ENCODE measurements around the gene KRTAP10-4.

The KRTAP10-4 gene

GRCh38 chr21:44537930-44538911 is 35.3 kb upstream of the KRTAP10-4 start:
- H3K27ac ChIP-seq (ENCODE audit: low read depth in 2 of 2, low read length in 2 of 2): no peak overlapping the region
- no peaks in the 10 kb centered on the region for H3K36me3 ChIP-seq (ENCODE audit: control insufficient read depth in 2 of 2, insufficient read depth in 2 of 2, low read length in 2 of 2)
- no peaks in the 10 kb centered on the region for H3K4me1 ChIP-seq (ENCODE audit: control insufficient read depth in 2 of 2, insufficient read depth in 2 of 2, low read length in 2 of 2)
- no peak overlapping the region for H3K9ac ChIP-seq (ENCODE audit: low read depth in 1 of 2, low read length in 2 of 2)
- no peaks in the 10 kb centered on the region for H3K27me3 ChIP-seq (ENCODE audit: control insufficient read depth in 2 of 2, insufficient read depth in 2 of 2, low read length in 2 of 2)
- no peaks in the 10 kb centered on the region for H3K9me3 ChIP-seq (ENCODE audit: control insufficient read depth in 2 of 2, low read length in 2 of 2)
- H3K4me3 ChIP-seq (ENCODE audit: low read length in 2 of 2): no peak overlapping the region

GRCh38 chr21:44539046-44539445 is 34.5 kb upstream of the KRTAP10-4 start:
- H3K9me3 ChIP-seq (ENCODE audit: control insufficient read depth in 2 of 2, low read length in 2 of 2): no peaks in the 10 kb centered on the region
- no peak overlapping the region for H3K27ac ChIP-seq (ENCODE audit: low read depth in 2 of 2, low read length in 2 of 2)
- no peaks in the 10 kb centered on the region for H3K27me3 ChIP-seq (ENCODE audit: control insufficient read depth in 2 of 2, insufficient read depth in 2 of 2, low read length in 2 of 2)
- H3K4me1 ChIP-seq (ENCODE audit: control insufficient read depth in 2 of 2, insufficient read depth in 2 of 2, low read length in 2 of 2): no peaks in the 10 kb centered on the region
- H3K9ac ChIP-seq (ENCODE audit: low read depth in 1 of 2, low read length in 2 of 2): no peak overlapping the region
- H3K4me3 ChIP-seq (ENCODE audit: low read length in 2 of 2): no peak overlapping the region
- H3K36me3 ChIP-seq (ENCODE audit: control insufficient read depth in 2 of 2, insufficient read depth in 2 of 2, low read length in 2 of 2): no peaks in the 10 kb centered on the region

GRCh38 chr21:44539991-44540666 is 33.4 kb upstream of the KRTAP10-4 start, which contains the start of gene KRTAP10-1:
KRTAP10-1 (minus strand) TSS chr21:44540195; CDS start chr21:44540150, 45 bp downstream.
- Histone ChIP-seq H3K4me1 (ENCODE audit: control insufficient read depth in 2 of 2, insufficient read depth in 2 of 2, low read length in 2 of 2) (no peaks in the 10 kb centered on the region), H3K27ac (ENCODE audit: low read depth in 2 of 2, low read length in 2 of 2) (no peak within 1 kb of the TSS), H3K36me3 (ENCODE audit: control insufficient read depth in 2 of 2, insufficient read depth in 2 of 2, low read length in 2 of 2) (no peaks in the 10 kb centered on the region), H3K27me3 (ENCODE audit: control insufficient read depth in 2 of 2, insufficient read depth in 2 of 2, low read length in 2 of 2) (no peaks in the 10 kb centered on the region), H3K9ac (ENCODE audit: low read depth in 1 of 2, low read length in 2 of 2) (no peak within 1 kb of the TSS), H3K4me3 (ENCODE audit: low read length in 2 of 2) (no peak within 1 kb of the TSS), H3K9me3 (ENCODE audit: control insufficient read depth in 2 of 2, low read length in 2 of 2) (no peaks in the 10 kb centered on the region)

- Histone ChIP-seq H3K36me3 (ENCODE audit: control insufficient read depth in 2 of 2, insufficient read depth in 2 of 2, low read length in 2 of 2) (no peaks in the 10 kb centered on the region), H3K4me3 (ENCODE audit: low read length in 2 of 2) (no peak overlapping the region), H3K27ac (ENCODE audit: low read depth in 2 of 2, low read length in 2 of 2) (no peak overlapping the region), H3K27me3 (ENCODE audit: control insufficient read depth in 2 of 2, insufficient read depth in 2 of 2, low read length in 2 of 2) (no peaks in the 10 kb centered on the region), H3K9ac (ENCODE audit: low read depth in 1 of 2, low read length in 2 of 2) (no peak overlapping the region), H3K9me3 (ENCODE audit: control insufficient read depth in 2 of 2, low read length in 2 of 2) (no peaks in the 10 kb centered on the region), H3K4me1 (ENCODE audit: control insufficient read depth in 2 of 2, insufficient read depth in 2 of 2, low read length in 2 of 2) (no peaks in the 10 kb centered on the region)
Measured at GRCh38 chr21:44540741-44541288, 32.7 kb upstream of the KRTAP10-4 start.

- no peak overlapping the region for H3K4me3 ChIP-seq (ENCODE audit: low read length in 2 of 2)
- no peak overlapping the region for H3K27ac ChIP-seq (ENCODE audit: low read depth in 2 of 2, low read length in 2 of 2)
- H3K27me3 ChIP-seq (ENCODE audit: control insufficient read depth in 2 of 2, insufficient read depth in 2 of 2, low read length in 2 of 2): no peaks in the 10 kb centered on the region
- no peaks in the 10 kb centered on the region for H3K9me3 ChIP-seq (ENCODE audit: control insufficient read depth in 2 of 2, low read length in 2 of 2)
- no peak overlapping the region for H3K9ac ChIP-seq (ENCODE audit: low read depth in 1 of 2, low read length in 2 of 2)
- H3K36me3 ChIP-seq (ENCODE audit: control insufficient read depth in 2 of 2, insufficient read depth in 2 of 2, low read length in 2 of 2): no peaks in the 10 kb centered on the region
- H3K4me1 ChIP-seq (ENCODE audit: control insufficient read depth in 2 of 2, insufficient read depth in 2 of 2, low read length in 2 of 2): no peaks in the 10 kb centered on the region
Measured at GRCh38 chr21:44542716-44543115, 30.8 kb upstream of the KRTAP10-4 start.

GRCh38 chr21:44544566-44544965 is 29.0 kb upstream of the KRTAP10-4 start:
- H3K4me1 ChIP-seq (ENCODE audit: control insufficient read depth in 2 of 2, insufficient read depth in 2 of 2, low read length in 2 of 2): no peaks in the 10 kb centered on the region
- no peaks in the 10 kb centered on the region for H3K9me3 ChIP-seq (ENCODE audit: control insufficient read depth in 2 of 2, low read length in 2 of 2)
- H3K9ac ChIP-seq (ENCODE audit: low read depth in 1 of 2, low read length in 2 of 2): no peak overlapping the region
- H3K4me3 ChIP-seq (ENCODE audit: low read length in 2 of 2): no peak overlapping the region
- H3K27ac ChIP-seq (ENCODE audit: low read depth in 2 of 2, low read length in 2 of 2): no peak overlapping the region
- no peaks in the 10 kb centered on the region for H3K36me3 ChIP-seq (ENCODE audit: control insufficient read depth in 2 of 2, insufficient read depth in 2 of 2, low read length in 2 of 2)
- H3K27me3 ChIP-seq (ENCODE audit: control insufficient read depth in 2 of 2, insufficient read depth in 2 of 2, low read length in 2 of 2): no peaks in the 10 kb centered on the region

- no peak overlapping the region for H3K4me3 ChIP-seq (ENCODE audit: low read length in 2 of 2)
- H3K4me1 ChIP-seq (ENCODE audit: control insufficient read depth in 2 of 2, insufficient read depth in 2 of 2, low read length in 2 of 2): no peaks in the 10 kb centered on the region
- no peak overlapping the region for H3K9ac ChIP-seq (ENCODE audit: low read depth in 1 of 2, low read length in 2 of 2)
- no peaks in the 10 kb centered on the region for H3K9me3 ChIP-seq (ENCODE audit: control insufficient read depth in 2 of 2, low read length in 2 of 2)
- H3K27me3 ChIP-seq (ENCODE audit: control insufficient read depth in 2 of 2, insufficient read depth in 2 of 2, low read length in 2 of 2): no peaks in the 10 kb centered on the region
- H3K27ac ChIP-seq (ENCODE audit: low read depth in 2 of 2, low read length in 2 of 2): no peak overlapping the region
- no peaks in the 10 kb centered on the region for H3K36me3 ChIP-seq (ENCODE audit: control insufficient read depth in 2 of 2, insufficient read depth in 2 of 2, low read length in 2 of 2)
Measured at GRCh38 chr21:44547656-44548331, 25.7 kb upstream of the KRTAP10-4 start.

- Histone ChIP-seq H3K4me1 (ENCODE audit: control insufficient read depth in 2 of 2, insufficient read depth in 2 of 2, low read length in 2 of 2) (no peaks in the 10 kb centered on the region), H3K27me3 (ENCODE audit: control insufficient read depth in 2 of 2, insufficient read depth in 2 of 2, low read length in 2 of 2) (no peaks in the 10 kb centered on the region), H3K27ac (ENCODE audit: low read depth in 2 of 2, low read length in 2 of 2) (no peak overlapping the region), H3K36me3 (ENCODE audit: control insufficient read depth in 2 of 2, insufficient read depth in 2 of 2, low read length in 2 of 2) (no peaks in the 10 kb centered on the region), H3K4me3 (ENCODE audit: low read length in 2 of 2) (no peak overlapping the region), H3K9ac (ENCODE audit: low read depth in 1 of 2, low read length in 2 of 2) (no peak overlapping the region), H3K9me3 (ENCODE audit: control insufficient read depth in 2 of 2, low read length in 2 of 2) (no peaks in the 10 kb centered on the region)
Measured at GRCh38 chr21:44548381-44548780, 25.1 kb upstream of the KRTAP10-4 start.

GRCh38 chr21:44548922-44549321 is 24.6 kb upstream of the KRTAP10-4 start:
- Histone ChIP-seq H3K4me3 (ENCODE audit: low read length in 2 of 2) (no peak overlapping the region), H3K4me1 (ENCODE audit: control insufficient read depth in 2 of 2, insufficient read depth in 2 of 2, low read length in 2 of 2) (no peaks in the 10 kb centered on the region), H3K27ac (ENCODE audit: low read depth in 2 of 2, low read length in 2 of 2) (no peak overlapping the region), H3K27me3 (ENCODE audit: control insufficient read depth in 2 of 2, insufficient read depth in 2 of 2, low read length in 2 of 2) (no peaks in the 10 kb centered on the region), H3K9ac (ENCODE audit: low read depth in 1 of 2, low read length in 2 of 2) (no peak overlapping the region), H3K36me3 (ENCODE audit: control insufficient read depth in 2 of 2, insufficient read depth in 2 of 2, low read length in 2 of 2) (no peaks in the 10 kb centered on the region), H3K9me3 (ENCODE audit: control insufficient read depth in 2 of 2, low read length in 2 of 2) (no peaks in the 10 kb centered on the region)

Measured in mucosa of rectum (tissue), 2 donors.